SK-N-SH (cell line): ENCODE data around the gene PRRX2. TPM values are rescaled to one million over a fixed set of nuclear protein-coding genes. Genes with fewer than 3 reads are reported as not detected.

ENCODE experiments used
- CTCF ChIA-PET: fragments of 300-600, 350-600 bp; formaldehyde crosslinking; extraction: SDS; loops from one replicate; lab custom pipeline; 2021; lab: Yijun Ruan, JAX
- POLR2A ChIA-PET: fragments of 350-600 bp; sonication (Branson Sonifier 250); formaldehyde crosslinking; extraction: SDS; loops from one replicate; lab custom pipeline; 2020; ENCODE audit warnings: antibody characterized with exemption, inconsistent platforms; lab: Yijun Ruan, JAX
- DNase-seq: peaks from one replicate; pipeline ENCODE4 v3.0.0; 2012
- H2AFZ ChIP-seq: fragments of 200-600 bp; sonication (generic); 2 replicates; pipeline ENCODE4 v1.8.1; 2016; ENCODE audit warnings: antibody characterized with exemption, mild to moderate bottlenecking, low read depth
- H3F3A ChIP-seq: fragments of 200-600 bp; sonication (generic); replicated peaks from 2 replicates; pipeline ENCODE3; 2016; ENCODE audit warnings: antibody characterized with exemption, mild to moderate bottlenecking; ENCODE audit not compliant: insufficient read depth
- H3K27ac ChIP-seq, 2 experiments: fragments of 200-500 bp in 1 of 2; fragments of 200-600 bp in 1 of 2; sonication (Bioruptor generic) in 1 of 2; sonication (generic), shearing (Covaris generic) in 1 of 2; 2 replicates each; pipeline versions ENCODE4 v1.5.1 to v1.6.1; 2014 to 2016; ENCODE audit warnings: low read depth in 2 of 2, inconsistent platforms in 1 of 2, low read length in 1 of 2, mild to moderate bottlenecking in 1 of 2, mixed read lengths in 1 of 2
- H3K27me3 ChIP-seq: fragments of 200-600 bp; sonication (generic), shearing (Covaris generic); 2 replicates; pipeline ENCODE4 v1.6.1; 2016; ENCODE audit warnings: mixed run types; ENCODE audit not compliant: insufficient read depth
- H3K36me3 ChIP-seq, 2 experiments: fragments of 200-500 bp in 1 of 2; fragments of 200-600 bp in 1 of 2; sonication (Bioruptor generic) in 1 of 2; sonication (generic) in 1 of 2; replicated peaks in 1 of 2; 2 replicates each; pipeline versions ENCODE3 to v1.5.1; 2014 to 2016; ENCODE audit warnings: low read length in 1 of 2, mild to moderate bottlenecking in 1 of 2; ENCODE audit not compliant: insufficient read depth in 2 of 2, control insufficient read depth in 1 of 2
- H3K4me1 ChIP-seq, 2 experiments: fragments of 200-500 bp in 1 of 2; fragments of 200-600 bp in 1 of 2; sonication (Bioruptor generic) in 1 of 2; sonication (generic), shearing (Covaris generic) in 1 of 2; 2 replicates each; pipeline versions ENCODE4 v1.5.1 to v1.6.1; 2014 to 2016; ENCODE audit warnings: low read depth in 1 of 2, low read length in 1 of 2, mixed run types in 1 of 2; ENCODE audit not compliant: insufficient read depth in 2 of 2, control insufficient read depth in 1 of 2
- H3K4me2 ChIP-seq: fragments of 200-600 bp; sonication (generic), shearing (Covaris generic); 2 replicates; pipeline ENCODE4 v1.6.1; 2017; ENCODE audit warnings: mixed run types
- H3K4me3 ChIP-seq, 2 experiments: fragments of 200-500 bp in 1 of 2; fragments of 200-600 bp in 1 of 2; sonication (Bioruptor generic) in 1 of 2; sonication (generic), shearing (Covaris generic) in 1 of 2; 2 replicates each; pipeline versions ENCODE4 v1.5.1 to v1.8.1; 2014 to 2016; ENCODE audit warnings: low read depth in 2 of 2, inconsistent platforms in 1 of 2, low read length in 1 of 2, mild to moderate bottlenecking in 1 of 2, mixed read lengths in 1 of 2, moderate library complexity in 1 of 2
- H3K79me2 ChIP-seq: fragments of 200-600 bp; sonication (generic); 2 replicates; pipeline ENCODE4 v1.8.1; 2017; ENCODE audit warnings: mild to moderate bottlenecking; ENCODE audit not compliant: insufficient read depth
- H3K9ac ChIP-seq: fragments of 200-600 bp; sonication (generic); 2 replicates; pipeline ENCODE4 v1.6.1; 2017; ENCODE audit warnings: mixed run types
- H3K9me2 ChIP-seq: fragments of 200-600 bp; sonication (generic); 2 replicates; pipeline ENCODE4 v1.6.1; 2017; ENCODE audit warnings: mixed run types
- H3K9me3 ChIP-seq: fragments of 200-600 bp; sonication (generic); 2 replicates; pipeline ENCODE4 v1.6.1; 2017; ENCODE audit warnings: mixed run types, mild to moderate bottlenecking, moderate library complexity
- H4K20me1 ChIP-seq: fragments of 200-600 bp; sonication (generic); 2 replicates; pipeline ENCODE4 v1.6.1; 2017; ENCODE audit warnings: mild to moderate bottlenecking, mixed run types; ENCODE audit not compliant: insufficient read depth
- CHD2 ChIP-seq: fragments of 150-350 bp; IDR thresholded peaks from 2 replicates; pipeline ENCODE4 v1.6.1; 2018; ENCODE audit warnings: low read length; ENCODE audit not compliant: partially characterized antibody
- FOSL2 ChIP-seq: IDR thresholded peaks from 2 replicates; pipeline ENCODE4 v1.4.0; 2012; ENCODE audit warnings: low read depth, mild to moderate bottlenecking, moderate library complexity, borderline replicate concordance
- FOXM1 ChIP-seq: IDR thresholded peaks from 2 replicates; pipeline ENCODE4 v1.4.0; 2012; ENCODE audit warnings: low read depth, mild to moderate bottlenecking
- GABPA ChIP-seq: IDR thresholded peaks from 2 replicates; pipeline ENCODE4 v1.4.0; 2012; ENCODE audit warnings: low read depth, mild to moderate bottlenecking
- GATA2 ChIP-seq: sonication (generic); formaldehyde crosslinking; IDR thresholded peaks from 2 replicates; pipeline ENCODE4 v1.5.0; 2020; ENCODE audit warnings: mild to moderate bottlenecking, missing genetic modification reagents
- MXI1 ChIP-seq: IDR thresholded peaks from 2 replicates; pipeline ENCODE4 v1.6.1; 2012; ENCODE audit warnings: mild to moderate bottlenecking, low read depth, low read length, improper control_type of control experiment
- NRF1 ChIP-seq: IDR thresholded peaks from 2 replicates; pipeline ENCODE4 v1.6.1; 2012; ENCODE audit warnings: low read depth, mild to moderate bottlenecking, low read length
- RAD21 ChIP-seq: IDR thresholded peaks from 2 replicates; pipeline ENCODE4 v1.6.1; 2012; ENCODE audit warnings: mild to moderate bottlenecking, low read length
- SIN3A ChIP-seq: IDR thresholded peaks from 2 replicates; pipeline ENCODE4 v1.6.1; 2012; ENCODE audit warnings: low read depth, mild to moderate bottlenecking, low read length, moderate library complexity, borderline replicate concordance
- SMC3 ChIP-seq: IDR thresholded peaks from 2 replicates; pipeline ENCODE4 v1.6.1; 2012; ENCODE audit warnings: low read depth, low read length, improper control_type of control experiment
- TAF1 ChIP-seq: IDR thresholded peaks from 2 replicates; pipeline ENCODE4 v1.6.1; 2012; ENCODE audit warnings: low read depth, mild to moderate bottlenecking, low read length, moderate library complexity, borderline replicate concordance
- TEAD4 ChIP-seq: IDR thresholded peaks from 2 replicates; pipeline ENCODE4 v1.4.0; 2012; ENCODE audit warnings: mild to moderate bottlenecking, borderline replicate concordance; ENCODE audit not compliant: insufficient read depth
- USF1 ChIP-seq: IDR thresholded peaks from 2 replicates; pipeline ENCODE4 v1.4.0; 2012; ENCODE audit warnings: low read depth, borderline replicate concordance
- WGBS: methylation state at CpG from one replicate; pipeline ENCODE4 v1.1.6; 2017; ENCODE audit warnings: low lambda C conversion rate; 5-methylcytosine and 5-hydroxymethylcytosine counted together
- polyA plus RNA-seq, 3 experiments: library from polyadenylated mRNA; depleted of rRNA; stranded (reverse); fragments of >200 nt; gene quantifications; 2 replicates each; pipeline ENCODE4 v1.2.3, GENCODE V29; 2012
- TF ChIP-seq, protein P1 (sequence below): fragments of 150-350 bp; IDR thresholded peaks from 2 replicates; pipeline ENCODE4 v1.6.1; 2017; ENCODE audit warnings: antibody characterized with exemption, low read length, low read depth, borderline replicate concordance
- TF ChIP-seq, protein P2 (sequence below): IDR thresholded peaks from 2 replicates; pipeline ENCODE4; 2012

The PRRX2 gene
- polyA plus RNA-seq, 1 of the 3 experiments (the other 2 are of a cell fraction) = 0.84 TPM

- H3F3A ChIP-seq = peaks cover 16% of the 10 kb centered on the region
- H3K9ac ChIP-seq = no peak overlapping the region
- TF ChIP-seq SMC3 (no peak), RAD21 (no peak), TEAD4 (no peak), SIN3A (no peak), FOXM1 (no peak), USF1 (no peak), GATA2 (CRISPR knock-in tag) (no peak), GABPA (no peak), FOSL2 (no peak)
- TF ChIP-seq, protein P1, sequence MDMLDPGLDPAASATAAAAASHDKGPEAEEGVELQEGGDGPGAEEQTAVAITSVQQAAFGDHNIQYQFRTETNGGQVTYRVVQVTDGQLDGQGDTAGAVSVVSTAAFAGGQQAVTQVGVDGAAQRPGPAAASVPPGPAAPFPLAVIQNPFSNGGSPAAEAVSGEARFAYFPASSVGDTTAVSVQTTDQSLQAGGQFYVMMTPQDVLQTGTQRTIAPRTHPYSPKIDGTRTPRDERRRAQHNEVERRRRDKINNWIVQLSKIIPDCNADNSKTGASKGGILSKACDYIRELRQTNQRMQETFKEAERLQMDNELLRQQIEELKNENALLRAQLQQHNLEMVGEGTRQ = no peak
- WGBS = 83% methylated on average over 4 of the region's 10 CpGs
- peaks cover 4 to 8% of the 10 kb centered on the region in 2 experiments for H3K36me3 ChIP-seq
- no peaks in the 10 kb centered on the region for H3K9me2 ChIP-seq
- H3K4me2 ChIP-seq = no peak overlapping the region
- H3K4me3 ChIP-seq = no peak overlapping the region
- H4K20me1 ChIP-seq = peaks cover 26% of the 10 kb centered on the region
- DNase-seq = no peak
- ChIA-PET POLR2A (no interaction called here), CTCF (interaction anchor here (0.6 to 7.9 kb wide), 10 partner anchors 18 to 146 kb away, joined by 4 to 81 read pairs (median 14); partner anchors contain the start of gene NTMT1)
- H3K9me3 ChIP-seq = no peaks in the 10 kb centered on the region
- H3K79me2 ChIP-seq = peaks cover 32% of the 10 kb centered on the region
- peaks cover 18 to 35% of the 10 kb centered on the region in 2 experiments for H3K4me1 ChIP-seq
- H3K27ac ChIP-seq = no peak overlapping the region
- no peak overlapping the region for H2AFZ ChIP-seq
- no peaks in the 10 kb centered on the region for H3K27me3 ChIP-seq
Observed at GRCh38 chr9:129643706-129644105, 21.7 kb upstream of the PRRX2 start.

- no peaks in the 10 kb centered on the region for H3K27me3 ChIP-seq
- POLR2A ChIA-PET = no interaction called here
- H3K36me3 ChIP-seq = peaks cover 1 to 2% of the 10 kb centered on the region in 2 experiments
- no peak overlapping the region for H3K4me3 ChIP-seq
- 90% methylated on average over 10 of the region's 11 CpGs for WGBS
- no peak overlapping the region for H3K4me2 ChIP-seq
- H4K20me1 ChIP-seq = peaks cover 21% of the 10 kb centered on the region
- TF ChIP-seq, protein P2, sequence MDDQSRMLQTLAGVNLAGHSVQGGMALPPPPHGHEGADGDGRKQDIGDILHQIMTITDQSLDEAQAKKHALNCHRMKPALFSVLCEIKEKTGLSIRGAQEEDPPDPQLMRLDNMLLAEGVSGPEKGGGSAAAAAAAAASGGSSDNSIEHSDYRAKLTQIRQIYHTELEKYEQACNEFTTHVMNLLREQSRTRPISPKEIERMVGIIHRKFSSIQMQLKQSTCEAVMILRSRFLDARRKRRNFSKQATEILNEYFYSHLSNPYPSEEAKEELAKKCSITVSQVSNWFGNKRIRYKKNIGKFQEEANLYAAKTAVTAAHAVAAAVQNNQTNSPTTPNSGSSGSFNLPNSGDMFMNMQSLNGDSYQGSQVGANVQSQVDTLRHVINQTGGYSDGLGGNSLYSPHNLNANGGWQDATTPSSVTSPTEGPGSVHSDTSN = no peak
- TF ChIP-seq CHD2 = no peak
- no peak for TF ChIP-seq TAF1
- TF ChIP-seq MXI1 = no peak
- no peak for TF ChIP-seq RAD21
- no peak for TF ChIP-seq NRF1
- H3K79me2 ChIP-seq = peaks cover 26% of the 10 kb centered on the region
- no peak overlapping the region for H3K9ac ChIP-seq
- no peak for DNase-seq
- no peak overlapping the region for H2AFZ ChIP-seq
- H3K27ac ChIP-seq = no peak overlapping the region
- no peaks in the 10 kb centered on the region for H3K9me2 ChIP-seq
- peaks cover 14% of the 10 kb centered on the region for H3F3A ChIP-seq
- peaks cover 13 to 34% of the 10 kb centered on the region in 2 experiments for H3K4me1 ChIP-seq
- CTCF ChIA-PET = interaction anchor here (0.6 to 7.9 kb wide), 6 partner anchors 18 to 140 kb away, joined by 4 to 81 read pairs (median 46); partner anchors contain the start of gene NTMT1
- H3K9me3 ChIP-seq = no peaks in the 10 kb centered on the region
Observed at GRCh38 chr9:129644365-129644764, 21.1 kb upstream of the PRRX2 start.
